GM23338 (cell line): Measurements from ENCODE around the gene MAPT. TPM values are rescaled to one million over a fixed set of nuclear protein-coding genes. Genes with fewer than 3 reads are reported as not detected.

ENCODE experiments used
- ATAC-seq: fragments of 200-7000 bp; cut with Tn5 transposase; 3 replicates; pipeline ENCODE4 v1.9.1; 2020
- DNase-seq: peaks from one replicate; pipeline ENCODE4 v3.0.0-alpha.2; 2015; ENCODE audit warnings: low spot score
- H2AFZ ChIP-seq: fragments of 200-600 bp; sonication (generic); 2 replicates; pipeline ENCODE4 v1.8.0; 2016; ENCODE audit warnings: antibody characterized with exemption, mild to moderate bottlenecking, moderate library complexity
- H3F3A ChIP-seq: fragments of 200-600 bp; sonication (generic); replicated peaks from 2 replicates; pipeline ENCODE4 v1.8.0; 2017; ENCODE audit warnings: antibody characterized with exemption, mixed run types, low read depth
- H3K27ac ChIP-seq: fragments of 200-600 bp; sonication (generic); 2 replicates; pipeline ENCODE4 v1.6.1; 2016; ENCODE audit warnings: low read depth
- H3K27me3 ChIP-seq: fragments of 200-600 bp; sonication (generic); 2 replicates; pipeline ENCODE4 v1.8.0; 2016; ENCODE audit warnings: mild to moderate bottlenecking, mixed run types, moderate library complexity; ENCODE audit not compliant: insufficient read depth
- H3K36me3 ChIP-seq: fragments of 200-600 bp; sonication (generic); 2 replicates; pipeline ENCODE4 v1.8.0; 2016; ENCODE audit warnings: mild to moderate bottlenecking; ENCODE audit not compliant: insufficient read depth
- H3K4me1 ChIP-seq: fragments of 200-600 bp; sonication (generic); 2 replicates; pipeline ENCODE4 v1.8.0; 2016; ENCODE audit warnings: mild to moderate bottlenecking, moderate library complexity; ENCODE audit not compliant: insufficient read depth
- H3K4me2 ChIP-seq: fragments of 200-600 bp; sonication (generic); 2 replicates; pipeline ENCODE4 v1.7.1; 2017; ENCODE audit warnings: mixed run types
- H3K4me3 ChIP-seq: fragments of 200-600 bp; sonication (generic); 2 replicates; pipeline ENCODE4 v1.6.1; 2016; ENCODE audit warnings: mixed run types
- H3K79me2 ChIP-seq: fragments of 200-600 bp; sonication (generic); replicated peaks from 2 replicates; pipeline ENCODE4 v1.8.0; 2017; ENCODE audit warnings: mild to moderate bottlenecking; ENCODE audit not compliant: insufficient read depth
- H3K9me2 ChIP-seq: fragments of 200-600 bp; sonication (generic); 2 replicates; pipeline ENCODE4 v1.8.0; 2017; ENCODE audit not compliant: insufficient read depth
- H4K20me1 ChIP-seq: fragments of 200-600 bp; sonication (generic); replicated peaks from 2 replicates; pipeline ENCODE4 v1.8.0; 2017; ENCODE audit warnings: mild to moderate bottlenecking; ENCODE audit not compliant: insufficient read depth
- H3K27ac Mint-ChIP-seq: 2 replicates; pipeline ENCODE4 v1.8.0; 2020; ENCODE audit warnings: inconsistent platforms, mild to moderate bottlenecking, moderate library complexity, mixed read lengths
- H3K27me3 Mint-ChIP-seq: 3 replicates; pipeline ENCODE4 v1.8.0; 2022; ENCODE audit warnings: low read depth, mild to moderate bottlenecking, moderate library complexity, mixed read lengths, inconsistent platforms; ENCODE audit not compliant: insufficient read depth, poor library complexity
- H3K36me3 Mint-ChIP-seq: 3 replicates; pipeline ENCODE4 v1.8.0; 2021; ENCODE audit warnings: low read depth, mild to moderate bottlenecking, inconsistent platforms, moderate library complexity, mixed read lengths
- H3K4me1 Mint-ChIP-seq: 3 replicates; pipeline ENCODE4 v1.8.0; 2020; ENCODE audit warnings: mild to moderate bottlenecking, inconsistent platforms, mixed read lengths
- H3K4me3 Mint-ChIP-seq: 3 replicates; pipeline ENCODE4 v1.8.0; 2021; ENCODE audit warnings: moderate library complexity, mild to moderate bottlenecking, inconsistent platforms, mixed read lengths
- H3K9me3 Mint-ChIP-seq: 3 replicates; pipeline ENCODE4 v1.8.0; 2020; ENCODE audit warnings: moderate library complexity, mild to moderate bottlenecking, inconsistent platforms, mixed read lengths
- CREB1 ChIP-seq: fragments of 250-450 bp; sonication (Bioruptor Pico); IDR thresholded peaks from 2 replicates; pipeline ENCODE4 v1.5.0; 2020; ENCODE audit warnings: low read depth, mild to moderate bottlenecking, moderate library complexity
- EZH2phosphoT487 ChIP-seq: fragments of 200-600 bp; sonication (generic); IDR thresholded peaks from one replicate; pipeline ENCODE4 v1.8.1; 2018; ENCODE audit warnings: antibody characterized with exemption; ENCODE audit not compliant: unreplicated experiment
- JUNB ChIP-seq: IDR thresholded peaks from one replicate; pipeline ENCODE4 v1.6.1; 2016; ENCODE audit warnings: antibody characterized with exemption; ENCODE audit not compliant: unreplicated experiment
- POLR2AphosphoS5 ChIP-seq: IDR thresholded peaks from 2 replicates; pipeline ENCODE4 v1.6.1; 2016; ENCODE audit warnings: antibody characterized with exemption, low read depth
- STAT1 ChIP-seq: IDR thresholded peaks from one replicate; pipeline ENCODE4 v1.6.1; 2016; ENCODE audit warnings: antibody characterized with exemption; ENCODE audit not compliant: unreplicated experiment
- ZNF331 ChIP-seq: fragments of 250-450 bp; sonication (Bioruptor Pico); IDR thresholded peaks from 2 replicates; pipeline ENCODE4 v1.5.0; 2020; ENCODE audit warnings: low read depth, mild to moderate bottlenecking, moderate library complexity
- polyA plus RNA-seq: library from polyadenylated mRNA; unstranded; fragments of >200 nt; fragmentation: Nextera tagmentation; extraction: Ambion mirVana; gene quantifications from 2 replicates; pipeline ENCODE4 v1.2.1, GENCODE V29; 2016
- total RNA-seq: library from RNA; depleted of rRNA; stranded (reverse); fragments of >200 nt; shearing (Covaris generic); gene quantifications from 2 replicates; pipeline ENCODE4 v1.2.3, GENCODE V29; 2014
- TF ChIP-seq, protein P1 (sequence below): IDR thresholded peaks from 2 replicates; pipeline ENCODE4 v1.6.1; 2016; ENCODE audit warnings: antibody characterized with exemption
- TF ChIP-seq, protein P2 (sequence below), 2 experiments: fragments of 200-600 bp in 1 of 2; sonication (generic) in 1 of 2; conservative IDR thresholded peaks; 2 replicates each; pipeline versions ENCODE4 v1.5.1 to v1.6.1; 2016 to 2017; ENCODE audit warnings: antibody characterized with exemption in 2 of 2, low read depth in 2 of 2, mild to moderate bottlenecking in 2 of 2, moderate library complexity in 1 of 2
- TF ChIP-seq, protein P3 (sequence below): IDR thresholded peaks from one replicate; pipeline ENCODE4 v1.6.1; 2018; ENCODE audit warnings: antibody characterized with exemption; ENCODE audit not compliant: unreplicated experiment

MAPT gene
- total and polyA plus RNA-seq, 2 experiments from 2014 or later = 1.1 to 2.1 TPM

DNA sequence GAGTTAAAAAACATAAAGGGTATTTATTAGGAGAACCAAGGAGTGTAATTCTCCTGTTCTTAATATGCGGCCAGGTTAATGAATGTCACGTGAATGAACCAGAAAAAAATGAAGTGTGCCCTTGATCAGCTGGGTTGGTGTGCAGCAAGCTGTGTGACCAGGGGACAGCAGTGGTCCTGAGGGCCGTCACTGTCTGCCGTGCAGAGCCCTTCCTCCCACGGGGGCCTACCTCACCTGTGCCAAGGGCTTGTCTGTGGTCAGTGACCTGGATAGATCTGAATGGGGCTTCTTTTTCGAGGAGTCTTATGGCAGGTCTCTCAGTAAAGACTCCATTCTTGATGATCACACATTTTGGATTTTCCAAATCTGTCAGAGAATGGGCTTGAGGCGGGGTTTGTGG is 87.0 kb downstream of the MAPT start:
- ATAC-seq (no peak), DNase-seq (no peak)
- Histone ChIP-seq H4K20me1 (no peaks in the 10 kb centered on the region), H2AFZ (no peak overlapping the region), H3K4me1 (no peaks in the 10 kb centered on the region), H3K4me2 (no peak overlapping the region), H3F3A (no peaks in the 10 kb centered on the region), H3K4me3 (no peak overlapping the region), H3K27ac (no peak overlapping the region), H3K27me3 (no peaks in the 10 kb centered on the region), H3K79me2 (no peaks in the 10 kb centered on the region), H3K36me3 (no peaks in the 10 kb centered on the region), H3K9me2 (no peaks in the 10 kb centered on the region)
- Mint-ChIP-seq H3K4me1 (peaks cover 3% of the 10 kb centered on the region; the same call in 2 of the 3 replicates), H3K27me3 (no peaks in the 10 kb centered on the region), H3K9me3 (no peaks in the 10 kb centered on the region), H3K36me3 (no peaks in the 10 kb centered on the region), H3K27ac (no peak overlapping the region), H3K4me3 (no peak overlapping the region)
- no peak for TF ChIP-seq STAT1
- TF ChIP-seq EZH2phosphoT487 = no peak
- no peak for TF ChIP-seq JUNB
- TF ChIP-seq, protein P1, sequence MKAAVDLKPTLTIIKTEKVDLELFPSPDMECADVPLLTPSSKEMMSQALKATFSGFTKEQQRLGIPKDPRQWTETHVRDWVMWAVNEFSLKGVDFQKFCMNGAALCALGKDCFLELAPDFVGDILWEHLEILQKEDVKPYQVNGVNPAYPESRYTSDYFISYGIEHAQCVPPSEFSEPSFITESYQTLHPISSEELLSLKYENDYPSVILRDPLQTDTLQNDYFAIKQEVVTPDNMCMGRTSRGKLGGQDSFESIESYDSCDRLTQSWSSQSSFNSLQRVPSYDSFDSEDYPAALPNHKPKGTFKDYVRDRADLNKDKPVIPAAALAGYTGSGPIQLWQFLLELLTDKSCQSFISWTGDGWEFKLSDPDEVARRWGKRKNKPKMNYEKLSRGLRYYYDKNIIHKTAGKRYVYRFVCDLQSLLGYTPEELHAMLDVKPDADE = no peak
- TF ChIP-seq, protein P2, sequence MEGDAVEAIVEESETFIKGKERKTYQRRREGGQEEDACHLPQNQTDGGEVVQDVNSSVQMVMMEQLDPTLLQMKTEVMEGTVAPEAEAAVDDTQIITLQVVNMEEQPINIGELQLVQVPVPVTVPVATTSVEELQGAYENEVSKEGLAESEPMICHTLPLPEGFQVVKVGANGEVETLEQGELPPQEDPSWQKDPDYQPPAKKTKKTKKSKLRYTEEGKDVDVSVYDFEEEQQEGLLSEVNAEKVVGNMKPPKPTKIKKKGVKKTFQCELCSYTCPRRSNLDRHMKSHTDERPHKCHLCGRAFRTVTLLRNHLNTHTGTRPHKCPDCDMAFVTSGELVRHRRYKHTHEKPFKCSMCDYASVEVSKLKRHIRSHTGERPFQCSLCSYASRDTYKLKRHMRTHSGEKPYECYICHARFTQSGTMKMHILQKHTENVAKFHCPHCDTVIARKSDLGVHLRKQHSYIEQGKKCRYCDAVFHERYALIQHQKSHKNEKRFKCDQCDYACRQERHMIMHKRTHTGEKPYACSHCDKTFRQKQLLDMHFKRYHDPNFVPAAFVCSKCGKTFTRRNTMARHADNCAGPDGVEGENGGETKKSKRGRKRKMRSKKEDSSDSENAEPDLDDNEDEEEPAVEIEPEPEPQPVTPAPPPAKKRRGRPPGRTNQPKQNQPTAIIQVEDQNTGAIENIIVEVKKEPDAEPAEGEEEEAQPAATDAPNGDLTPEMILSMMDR (conservative IDR thresholded peaks at IDR 0.05; ENCODE audit: low read depth in 2 of 2) = no peak
- no peak for TF ChIP-seq ZNF331 (CRISPR knock-in tag)
- TF ChIP-seq POLR2AphosphoS5 = no peak
- TF ChIP-seq CREB1 (CRISPR knock-in tag) = no peak
- TF ChIP-seq, protein P3, sequence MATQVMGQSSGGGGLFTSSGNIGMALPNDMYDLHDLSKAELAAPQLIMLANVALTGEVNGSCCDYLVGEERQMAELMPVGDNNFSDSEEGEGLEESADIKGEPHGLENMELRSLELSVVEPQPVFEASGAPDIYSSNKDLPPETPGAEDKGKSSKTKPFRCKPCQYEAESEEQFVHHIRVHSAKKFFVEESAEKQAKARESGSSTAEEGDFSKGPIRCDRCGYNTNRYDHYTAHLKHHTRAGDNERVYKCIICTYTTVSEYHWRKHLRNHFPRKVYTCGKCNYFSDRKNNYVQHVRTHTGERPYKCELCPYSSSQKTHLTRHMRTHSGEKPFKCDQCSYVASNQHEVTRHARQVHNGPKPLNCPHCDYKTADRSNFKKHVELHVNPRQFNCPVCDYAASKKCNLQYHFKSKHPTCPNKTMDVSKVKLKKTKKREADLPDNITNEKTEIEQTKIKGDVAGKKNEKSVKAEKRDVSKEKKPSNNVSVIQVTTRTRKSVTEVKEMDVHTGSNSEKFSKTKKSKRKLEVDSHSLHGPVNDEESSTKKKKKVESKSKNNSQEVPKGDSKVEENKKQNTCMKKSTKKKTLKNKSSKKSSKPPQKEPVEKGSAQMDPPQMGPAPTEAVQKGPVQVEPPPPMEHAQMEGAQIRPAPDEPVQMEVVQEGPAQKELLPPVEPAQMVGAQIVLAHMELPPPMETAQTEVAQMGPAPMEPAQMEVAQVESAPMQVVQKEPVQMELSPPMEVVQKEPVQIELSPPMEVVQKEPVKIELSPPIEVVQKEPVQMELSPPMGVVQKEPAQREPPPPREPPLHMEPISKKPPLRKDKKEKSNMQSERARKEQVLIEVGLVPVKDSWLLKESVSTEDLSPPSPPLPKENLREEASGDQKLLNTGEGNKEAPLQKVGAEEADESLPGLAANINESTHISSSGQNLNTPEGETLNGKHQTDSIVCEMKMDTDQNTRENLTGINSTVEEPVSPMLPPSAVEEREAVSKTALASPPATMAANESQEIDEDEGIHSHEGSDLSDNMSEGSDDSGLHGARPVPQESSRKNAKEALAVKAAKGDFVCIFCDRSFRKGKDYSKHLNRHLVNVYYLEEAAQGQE = no peak
